Activated CD8-positive, alpha-beta memory T cell treated with anti-CD3 and anti-CD28 coated beads for 36 hours (primary cell): ENCODE measurements around the gene NCK2. TPM values are rescaled to one million over a fixed set of nuclear protein-coding genes. Genes with fewer than 3 reads are reported as not detected.

Source experiments
- CTCF ChIA-PET: fragments of 350-600 bp; sonication (Branson Sonifier 250); formaldehyde crosslinking; loops from one replicate; lab custom pipeline; 2021; ENCODE audit warnings: antibody characterized with exemption; lab: Charles Lee
- POLR2A ChIA-PET: fragments of 350-600 bp; sonication (Branson Sonifier 250); formaldehyde crosslinking; loops from one replicate; lab custom pipeline; 2021; ENCODE audit warnings: antibody characterized with exemption; lab: Charles Lee
- total RNA-seq, 2 experiments: library from RNA; stranded (reverse); gene quantifications; one replicate each; pipeline ENCODE4 v1.2.3, GENCODE V29; 2021

The NCK2 gene
- total RNA-seq, 2 experiments from 2014 or later: 58.5 to 59.3 TPM

- POLR2A ChIA-PET: no interaction called here
- CTCF ChIA-PET: interaction anchor here (1.3 kb wide), 1 partner anchor 173 kb away, joined by 3 read pairs; no protein-coding TSS in a partner anchor
These were observed 6.0 kb downstream of the NCK2 start for GRCh38 chr2:105750735-105751134.

GRCh38 chr2:105751272-105751671 is 6.6 kb downstream of the NCK2 start:
- CTCF ChIA-PET: interaction anchor here (1.3 kb wide), 1 partner anchor 174 kb away, joined by 3 read pairs; no protein-coding TSS in a partner anchor
- POLR2A ChIA-PET: no interaction called here

GRCh38 chr2:105752691-105753358 is 8.1 kb downstream of the NCK2 start:
- CTCF ChIA-PET: interaction anchor here (1.6 kb wide), 3 partner anchors 9 to 51 kb away, joined by 4 to 5 read pairs (median 4); no protein-coding TSS in a partner anchor

GRCh38 chr2:105753380-105753779 is 8.7 kb downstream of the NCK2 start:
- ChIA-PET CTCF (interaction anchor here (1.6 kb wide), 3 partner anchors 10 to 50 kb away, joined by 4 to 5 read pairs (median 4); no protein-coding TSS in a partner anchor), POLR2A (interaction anchor here (0.8 to 1.1 kb wide), 2 partner anchors 45 to 50 kb away, joined by 3 read pairs; no protein-coding TSS in a partner anchor)

More at GRCh38 chr2:105752691-105753358, 8.1 kb downstream of the NCK2 start:
- POLR2A ChIA-PET: interaction anchor here (0.8 kb wide), 1 partner anchor 46 kb away, joined by 3 read pairs; no protein-coding TSS in a partner anchor

- ChIA-PET CTCF (interaction anchor here (1.6 kb wide), 3 partner anchors 11 to 50 kb away, joined by 4 to 5 read pairs (median 4); no protein-coding TSS in a partner anchor), POLR2A (interaction anchor here (0.8 to 3.0 kb wide), 3 partner anchors 8 to 50 kb away, joined by 3 to 23 read pairs (median 3); no protein-coding TSS in a partner anchor)
These were observed 9.3 kb downstream of the NCK2 start for GRCh38 chr2:105754011-105754410.

GRCh38 chr2:105754994-105755393 is 10.3 kb downstream of the NCK2 start:
- ChIA-PET POLR2A (interaction anchor here (0.6 to 3.0 kb wide), 4 partner anchors 9 to 316 kb away, joined by 4 to 23 read pairs (median 4); no protein-coding TSS in a partner anchor), CTCF (interaction anchor here (1.0 kb wide), 1 partner anchor 48 kb away, joined by 3 read pairs; no protein-coding TSS in a partner anchor)

- POLR2A ChIA-PET: interaction anchor here (1.3 to 3.0 kb wide), 2 partner anchors 8 to 10 kb away, joined by 4 to 23 read pairs; no protein-coding TSS in a partner anchor
- CTCF ChIA-PET: interaction anchor here (1.1 kb wide), 1 partner anchor 48 kb away, joined by 3 read pairs; no protein-coding TSS in a partner anchor
These were observed 11.2 kb downstream of the NCK2 start for GRCh38 chr2:105755895-105756294.

GRCh38 chr2:105756435-105756834 is 11.7 kb downstream of the NCK2 start:
- ChIA-PET CTCF (interaction anchor here (1.1 kb wide), 2 partner anchors 20 to 47 kb away, joined by 3 read pairs; no protein-coding TSS in a partner anchor), POLR2A (interaction anchor here (1.3 to 3.0 kb wide), 2 partner anchors 9 to 10 kb away, joined by 4 to 23 read pairs; no protein-coding TSS in a partner anchor)

GRCh38 chr2:105756865-105757264 is 12.2 kb downstream of the NCK2 start:
- CTCF ChIA-PET: interaction anchor here (1.1 to 2.2 kb wide), 3 partner anchors 10 to 132 kb away, joined by 3 to 8 read pairs (median 3); no protein-coding TSS in a partner anchor
- POLR2A ChIA-PET: interaction anchor here (1.4 to 3.0 kb wide), 2 partner anchors 10 to 11 kb away, joined by 8 to 23 read pairs; no protein-coding TSS in a partner anchor

GRCh38 chr2:105757433-105757832 is 12.7 kb downstream of the NCK2 start:
- CTCF ChIA-PET: interaction anchor here (1.1 to 2.2 kb wide), 4 partner anchors 11 to 131 kb away, joined by 3 to 8 read pairs (median 3); no protein-coding TSS in a partner anchor
- POLR2A ChIA-PET: interaction anchor here (1.4 kb wide), 1 partner anchor 11 kb away, joined by 8 read pairs; no protein-coding TSS in a partner anchor

- ChIA-PET POLR2A (interaction anchor here (2.8 kb wide), 1 partner anchor 13 kb away, joined by 9 read pairs; no protein-coding TSS in a partner anchor), CTCF (no interaction called here)
These were observed 15.5 kb downstream of the NCK2 start for GRCh38 chr2:105760191-105760590.

- POLR2A ChIA-PET: interaction anchor here (2.8 kb wide), 1 partner anchor 14 kb away, joined by 9 read pairs; no protein-coding TSS in a partner anchor
These were observed 16.1 kb downstream of the NCK2 start for GRCh38 chr2:105760639-105761337.

GRCh38 chr2:105761931-105762515 is 17.3 kb downstream of the NCK2 start:
- ChIA-PET POLR2A (interaction anchor here (1.9 to 2.8 kb wide), 2 partner anchors 15 to 16 kb away, joined by 5 to 9 read pairs; no protein-coding TSS in a partner anchor), CTCF (no interaction called here)

More at GRCh38 chr2:105760639-105761337, 16.1 kb downstream of the NCK2 start:
- CTCF ChIA-PET: no interaction called here

- POLR2A ChIA-PET: interaction anchor here (1.9 kb wide), 1 partner anchor 15 kb away, joined by 5 read pairs; no protein-coding TSS in a partner anchor
- CTCF ChIA-PET: no interaction called here
These were observed 18.4 kb downstream of the NCK2 start for GRCh38 chr2:105763076-105763475.

- ChIA-PET CTCF (interaction anchor here (0.6 to 1.1 kb wide), 2 partner anchors 15 to 801 kb away, joined by 3 read pairs; no protein-coding TSS in a partner anchor), POLR2A (no interaction called here)
These were observed 19.3 kb downstream of the NCK2 start for GRCh38 chr2:105764059-105764458.

GRCh38 chr2:105765415-105766299 is 20.9 kb downstream of the NCK2 start:
- POLR2A ChIA-PET: no interaction called here
- CTCF ChIA-PET: no interaction called here

- CTCF ChIA-PET: no interaction called here
- POLR2A ChIA-PET: no interaction called here
These were observed 21.7 kb downstream of the NCK2 start for GRCh38 chr2:105766300-105766866.
